22Rv1 (cell line): ENCODE data around the gene CDHR5.

ENCODE experiments used
- CTCF ChIP-seq: fragments of 450-650 bp; IDR thresholded peaks from 2 replicates; pipeline ENCODE4 v1.5.1; 2017; ENCODE audit warnings: mild to moderate bottlenecking
- ZFX ChIP-seq: fragments of 450-650 bp; IDR thresholded peaks from 2 replicates; pipeline ENCODE4 v1.6.1; 2017; ENCODE audit warnings: antibody characterized with exemption, borderline replicate concordance

GRCh38 chr11:595400-595799, 29.4 kb downstream of the CDHR5 start:
- TF ChIP-seq CTCF (no peak), ZFX (no peak)
